Stimulated activated CD8-positive, alpha-beta memory T cell treated with anti-CD3 and anti-CD28 coated beads, Interleukin-12 subunit alpha, Interleukin-12 subunit beta, amount 100 ng/mL, for 24 hours (primary cell): ENCODE results near the gene KIAA1217.

Experiments
- DNase-seq: peaks from one replicate; pipeline ENCODE4 v3.0.0-alpha.2; 2020; ENCODE audit errors: extremely low read depth

The KIAA1217 gene

GRCh38 chr10:24241536-24242040 lies 32.6 kb downstream of the KIAA1217 start:
- DNase-seq = no peak

- DNase-seq = no peak
These were observed 33.6 kb downstream of the KIAA1217 start for GRCh38 chr10:24242562-24242961.

- no peak for DNase-seq
These were observed 37.4 kb downstream of the KIAA1217 start for GRCh38 chr10:24246365-24246764.

- no peak for DNase-seq
These were observed 38.9 kb downstream of the KIAA1217 start for GRCh38 chr10:24247841-24248240.

- DNase-seq = no peak
These were observed 41.0 kb downstream of the KIAA1217 start for GRCh38 chr10:24249829-24250415.

- no peak for DNase-seq
These were observed 42.6 kb downstream of the KIAA1217 start for GRCh38 chr10:24251547-24251946.

GRCh38 chr10:24254180-24254579 lies 45.2 kb downstream of the KIAA1217 start:
- no peak for DNase-seq

GRCh38 chr10:24255115-24255880 lies 46.4 kb downstream of the KIAA1217 start:
- no peak for DNase-seq

- DNase-seq = no peak
These were observed 47.0 kb downstream of the KIAA1217 start for GRCh38 chr10:24255881-24256311.

GRCh38 chr10:24256619-24257107 lies 47.7 kb downstream of the KIAA1217 start:
- no peak for DNase-seq

GRCh38 chr10:24257588-24257987 lies 48.6 kb downstream of the KIAA1217 start:
- DNase-seq = no peak

- DNase-seq = no peak
These were observed 50.6 kb downstream of the KIAA1217 start for GRCh38 chr10:24259365-24260130.

- no peak for DNase-seq
These were observed 52.7 kb downstream of the KIAA1217 start for GRCh38 chr10:24261627-24262026.

GRCh38 chr10:24262929-24263590 lies 54.1 kb downstream of the KIAA1217 start:
- no peak for DNase-seq

GRCh38 chr10:24269476-24269875 lies 60.5 kb downstream of the KIAA1217 start:
- DNase-seq = no peak

GRCh38 chr10:24272374-24272773 lies 63.4 kb downstream of the KIAA1217 start:
- no peak for DNase-seq

- no peak for DNase-seq
These were observed 68.3 kb downstream of the KIAA1217 start for GRCh38 chr10:24277277-24277676.

GRCh38 chr10:24277771-24278170 lies 68.8 kb downstream of the KIAA1217 start:
- DNase-seq = no peak

- DNase-seq = no peak
These were observed 69.4 kb downstream of the KIAA1217 start for GRCh38 chr10:24278176-24278889.

GRCh38 chr10:24279166-24279565 lies 70.2 kb downstream of the KIAA1217 start:
- no peak for DNase-seq

- DNase-seq = no peak
These were observed 78.7 kb downstream of the KIAA1217 start for GRCh38 chr10:24287559-24288195.
